GM21515 (cell line): ENCODE data around the gene DYNLT1.
"Not testable (repeated sequence)": the region's sequence is repeated elsewhere in the genome, so short reads cannot be mapped to it uniquely, and the experiment has no call there.

ENCODE experiments used
- ATAC-seq: cut with Tn5 transposase; IDR thresholded peaks from one replicate; pipeline ENCODE4 v1.9.1; 2021; ENCODE audit not compliant: unreplicated experiment

Gene DYNLT1

GRCh38 chr6:158624684-158625682 lies 19.6 kb downstream of the DYNLT1 start:
- ATAC-seq, result no peak

DNA sequence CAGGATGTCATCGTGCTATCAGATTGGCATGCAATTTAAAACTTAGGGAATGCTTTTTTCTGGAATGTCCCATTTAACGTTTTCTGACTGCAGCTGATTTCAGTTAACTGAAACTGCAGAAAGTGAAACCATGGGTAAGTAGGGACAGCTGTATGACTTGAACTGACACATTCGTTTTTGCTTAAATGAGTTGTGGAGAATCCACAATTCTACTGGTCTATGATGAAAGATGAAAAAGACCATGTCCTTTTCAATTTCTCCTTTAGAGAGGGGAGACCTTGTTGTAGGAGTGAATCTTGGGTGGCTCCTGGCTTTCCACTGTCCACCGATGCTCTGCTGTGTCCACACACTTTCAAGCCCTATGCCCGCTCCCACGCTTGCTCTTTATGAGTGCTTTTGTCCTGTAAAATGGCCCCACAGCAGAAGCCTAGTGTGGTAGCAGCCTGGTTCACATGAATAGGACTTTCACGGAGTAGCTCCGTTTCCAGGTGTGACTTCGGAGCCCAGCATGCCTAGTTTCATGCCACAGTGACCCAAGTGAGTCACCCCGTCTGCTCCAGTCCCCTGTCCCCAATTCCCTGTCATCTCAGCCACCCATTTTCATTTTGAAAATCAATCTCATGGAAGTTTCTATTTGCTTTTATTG lies 21.9 kb downstream of the DYNLT1 start:
- ATAC-seq, result no peak

- no peak for ATAC-seq
Measured at GRCh38 chr6:158621694-158622544, 22.6 kb downstream of the DYNLT1 start.

GRCh38 chr6:158620963-158621693 lies 23.4 kb downstream of the DYNLT1 start:
- ATAC-seq, result no peak

GRCh38 chr6:158619922-158620801 lies 24.4 kb downstream of the DYNLT1 start:
- no peak for ATAC-seq

GRCh38 chr6:158618289-158618688 lies 26.3 kb downstream of the DYNLT1 start:
- not testable (repeated sequence) for ATAC-seq

- not testable (repeated sequence) for ATAC-seq
Measured at GRCh38 chr6:158614606-158615005, 29.9 kb downstream of the DYNLT1 start.

GRCh38 chr6:158611541-158612370 lies 32.8 kb downstream of the DYNLT1 start:
- no peak for ATAC-seq

GRCh38 chr6:158611039-158611438 lies 33.5 kb downstream of the DYNLT1 start:
- no peak for ATAC-seq

GRCh38 chr6:158610319-158610968 lies 34.1 kb downstream of the DYNLT1 start:
- no peak for ATAC-seq

DNA sequence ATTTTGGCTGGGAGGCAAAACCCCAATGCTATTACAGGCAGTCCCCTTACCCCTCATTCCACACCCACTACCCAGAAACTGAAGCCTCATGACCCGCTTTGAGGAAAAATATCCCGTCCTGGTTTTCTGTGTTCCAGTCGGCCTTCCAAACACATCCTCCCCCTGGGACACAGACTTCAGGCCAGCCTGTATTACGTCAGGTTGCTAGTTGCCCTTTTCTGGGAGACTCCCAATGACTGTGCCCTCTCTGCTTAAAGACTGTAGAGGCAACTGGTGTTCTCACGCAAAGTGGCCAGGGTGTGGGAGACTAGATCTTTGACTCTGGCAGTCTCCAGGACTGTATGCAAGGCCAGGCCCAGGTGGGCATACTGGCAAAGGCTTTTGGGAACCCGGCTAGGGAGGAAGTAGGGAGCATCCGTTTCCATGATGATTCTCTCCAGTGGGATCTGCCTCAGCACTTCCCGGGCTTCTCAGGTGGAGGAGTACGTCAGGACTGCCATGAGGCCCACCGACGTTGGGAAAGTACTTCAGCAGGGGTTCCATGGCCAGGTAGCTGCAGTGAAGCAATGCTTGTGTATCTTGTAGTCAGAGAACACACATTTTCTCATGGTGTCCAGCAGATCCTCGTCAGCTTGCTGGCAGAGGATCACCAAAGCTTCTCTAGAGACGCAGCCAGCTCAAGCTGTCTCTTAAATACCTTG lies 34.9 kb downstream of the DYNLT1 start:
- ATAC-seq, result no peak

- ATAC-seq, result no peak
Measured at GRCh38 chr6:158608221-158608620, 36.3 kb downstream of the DYNLT1 start.

GRCh38 chr6:158607411-158608170 lies 37.0 kb downstream of the DYNLT1 start:
- ATAC-seq, result no peak

DNA sequence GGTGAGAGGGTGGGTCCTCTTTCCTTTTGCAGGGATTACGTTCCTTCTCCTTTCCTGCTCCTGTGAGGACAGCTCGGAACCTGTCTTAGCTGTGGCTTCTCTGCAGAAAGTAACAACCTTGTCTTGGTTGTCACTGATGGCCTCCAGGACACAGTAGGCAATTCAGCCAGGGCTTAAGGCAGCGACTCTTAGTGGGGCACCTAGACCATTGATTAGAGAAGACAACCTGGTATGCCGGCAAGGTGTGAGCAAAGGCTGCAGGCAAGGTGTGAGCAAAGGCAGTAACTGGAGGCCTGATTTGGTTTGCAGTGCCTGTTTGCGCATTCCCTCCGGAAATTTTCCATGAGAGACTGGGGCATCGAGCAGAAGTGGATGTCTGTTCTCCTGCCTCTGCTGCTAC lies 37.6 kb downstream of the DYNLT1 start:
- no peak for ATAC-seq

- not testable (repeated sequence) for ATAC-seq
Measured at GRCh38 chr6:158606011-158606410, 38.5 kb downstream of the DYNLT1 start.

- ATAC-seq, result no peak
Measured at GRCh38 chr6:158605266-158605878, 39.2 kb downstream of the DYNLT1 start.
